Kidney (tissue), 14 donors: Measurements from ENCODE around the gene DLG2. TPM values are rescaled to one million over a fixed set of nuclear protein-coding genes. Genes with fewer than 3 reads are reported as not detected.

ENCODE experiments used
- DNase-seq, 5 donors: peaks; one replicate each; pipeline ENCODE4 v3.0.0-alpha.2; 2013 to 2020
- FAIRE-seq: peaks from 2 replicates; lab custom pipeline; 2012; peaks lifted over from hg19 to GRCh38; lab: Jason Lieb, UNC
- H3K27ac ChIP-seq, 2 donors: one replicate each; pipeline ENCODE4 v1.7.0; 2013; ENCODE audit warnings: low read depth in 2 of 2, low read length in 2 of 2, inconsistent platforms in 1 of 2
- H3K27me3 ChIP-seq: one replicate; pipeline ENCODE4 v1.7.1; 2013; ENCODE audit warnings: low read length, inconsistent platforms; ENCODE audit not compliant: control insufficient read depth, insufficient read depth
- H3K36me3 ChIP-seq, 3 donors: one replicate each; pipeline versions ENCODE4 v1.7.0 to v1.7.1; 2013; ENCODE audit warnings: low read length in 3 of 3, control low read depth in 1 of 3, inconsistent platforms in 1 of 3; ENCODE audit not compliant: insufficient read depth in 3 of 3, control insufficient read depth in 2 of 3
- H3K4me1 ChIP-seq, 3 donors: one replicate each; pipeline versions ENCODE4 v1.7.0 to v1.7.1; 2013; ENCODE audit warnings: low read length in 3 of 3, inconsistent platforms in 1 of 3, low read depth in 1 of 3; ENCODE audit not compliant: control insufficient read depth in 2 of 3, insufficient read depth in 2 of 3
- H3K4me3 ChIP-seq, 3 donors: one replicate each; pipeline versions ENCODE4 v1.7.0 to v1.8.1; 2013; ENCODE audit warnings: low read length in 3 of 3, control low read depth in 1 of 3, inconsistent platforms in 1 of 3
- H3K9ac ChIP-seq, 3 donors: one replicate each; pipeline versions ENCODE4 v1.7.0 to v1.7.1; 2013; ENCODE audit warnings: low read length in 3 of 3, control low read depth in 1 of 3, inconsistent platforms in 1 of 3
- H3K9me3 ChIP-seq, 3 donors: one replicate each; pipeline versions ENCODE4 v1.7.0 to v1.7.1; 2013; ENCODE audit warnings: low read length in 3 of 3, control low read depth in 1 of 3, inconsistent platforms in 1 of 3; ENCODE audit not compliant: control insufficient read depth in 2 of 3, insufficient read depth in 1 of 3
- CTCF ChIP-seq: IDR thresholded peaks from 3 replicates; pipeline ENCODE4 v1.5.1; 2012; ENCODE audit warnings: mild to moderate bottlenecking, moderate library complexity, borderline replicate concordance; ENCODE audit not compliant: insufficient read depth; ENCODE audit errors: extremely low read depth
- intact Hi-C: fragments of 100-400 bp; cut with DNase I; formaldehyde crosslinking; loops from one replicate; pipeline ENCODE4 v1.11.1; 2022
- polyA plus RNA-seq: library from polyadenylated mRNA; stranded (reverse); fragments of 350-450 nt; fragmentation: Illumina TruSeq; extraction: RNeasy Lipid Tissue Mini Kit (QIAGEN cat#74804); gene quantifications from one replicate; pipeline ENCODE4 v1.2.3, GENCODE V29; 2014; ENCODE audit warnings: low read depth, low replicate concordance; ENCODE audit not compliant: insufficient read depth
- total RNA-seq: library from RNA; stranded (reverse); fragmentation: NEBNext Ultra II Directional; extraction: Animal tissue kit (Norgen Biotek cat#: 25700); gene quantifications from one replicate; pipeline ENCODE4 v1.2.1, GENCODE V29; 2021
- donor health status: control.
- donor health status: control.
- donor health status: control.
- donor health status: control.
- donor health status: control.
- donor health status: DM: yes; HTN: yes; CAD: no.
- donor health status: Normal renal cell carcinoma (clear cell type).

Gene DLG2
- total and polyA plus RNA-seq, 2 donors from 2014 or later: 2.9 to 7.2 TPM

GRCh38 chr11:85664615-85665481, 37.7 kb upstream of the DLG2 start, which contains the start of gene CREBZF:
CREBZF (minus strand) TSS chr11:85665129; CDS start chr11:85664875, 254 bp downstream.
- FAIRE-seq (peak; percentile 25), DNase-seq (peak; percentile 96 to 99 (median 98))
- H3K27ac ChIP-seq: peak within 1 kb of the TSS; percentile 89 to 98
- H3K4me3 ChIP-seq: peak within 1 kb of the TSS; percentile 91 to 96 (median 94)
- TF ChIP-seq CTCF: no peak
- peak within 1 kb of the TSS; percentile 83 to 92 (median 86) for H3K9ac ChIP-seq
- intact Hi-C loops: no loop called here
- peaks cover 2 to 7% (median 5%) of the 10 kb centered on the region in 3 donors for H3K36me3 ChIP-seq
- no peaks in the 10 kb centered on the region for H3K27me3 ChIP-seq
- H3K4me1 ChIP-seq: peaks cover 0 to 10% (median 8%) of the 10 kb centered on the region in 3 donors
- no peaks in the 10 kb centered on the region for H3K9me3 ChIP-seq

GRCh38 chr11:85663753-85664614, 36.8 kb upstream of the DLG2 start:
- Histone ChIP-seq H3K27me3 (no peaks in the 10 kb centered on the region), H3K36me3 (peaks cover 2 to 13% (median 7%) of the 10 kb centered on the region in 3 donors), H3K27ac (peak overlapping the region; percentile 89 to 98), H3K9me3 (no peaks in the 10 kb centered on the region), H3K4me1 (peaks cover 0 to 10% (median 8%) of the 10 kb centered on the region in 3 donors), H3K4me3 (peak overlapping the region; percentile 91 to 96 (median 94)), H3K9ac (peak overlapping the region; percentile 83 to 92 (median 86))
- intact Hi-C loops: no loop called here
- DNase-seq (peak; percentile 87 to 95 (median 91)), FAIRE-seq (no peak)
- TF ChIP-seq CTCF: peak; percentile 47

- intact Hi-C loops: no loop called here
- Histone ChIP-seq H3K27me3 (no peaks in the 10 kb centered on the region), H3K4me1 (peaks cover 0 to 10% (median 8%) of the 10 kb centered on the region in 3 donors), H3K36me3 (peaks cover 2 to 13% (median 7%) of the 10 kb centered on the region in 3 donors), H3K9ac (peak overlapping the region; percentile 83 to 92 (median 86)), H3K9me3 (no peaks in the 10 kb centered on the region), H3K27ac (peak overlapping the region; percentile 89 to 98), H3K4me3 (peak overlapping the region; percentile 91 to 96 (median 94))
- no peak for TF ChIP-seq CTCF
- FAIRE-seq (no peak), DNase-seq (peak in 2 of 5 donors; percentile 29 to 35)
Observed at GRCh38 chr11:85663080-85663752, 36.1 kb upstream of the DLG2 start.
